Measurements from ENCODE around the gene MVK.

GRCh38 chr12:109641422-109641821 is 67.8 kb downstream of the MVK start:
- no peak for TF ChIP-seq POLR2A (IDR thresholded peaks at IDR 0.05; ENCODE audit: low read length)
- no peak for TF ChIP-seq GATA1 (IDR thresholded peaks at IDR 0.05; ENCODE audit: low read depth, low read length)
